Liver (tissue), 9 donors: ENCODE data around the gene REPS1. TPM values are rescaled to one million over a fixed set of nuclear protein-coding genes. Genes with fewer than 3 reads are reported as not detected.

Experiments used
- DNase-seq: peaks from one replicate; pipeline ENCODE4 v3.0.0-alpha.2; 2017; ENCODE audit warnings: low spot score
- H3K27ac ChIP-seq, 2 donors: one replicate each; pipeline ENCODE4 v1.7.0; 2013; ENCODE audit warnings: inconsistent platforms in 2 of 2, low read length in 2 of 2, control low read depth in 1 of 2, low read depth in 1 of 2, mild to moderate bottlenecking in 1 of 2
- H3K27me3 ChIP-seq, 4 donors: one replicate each; pipeline versions ENCODE4 v1.6.1 to v1.7.0; 2013; ENCODE audit warnings: low read length in 3 of 4, inconsistent platforms in 1 of 4, mild to moderate bottlenecking in 1 of 4, moderate library complexity in 1 of 4; ENCODE audit not compliant: control insufficient read depth in 4 of 4, insufficient read depth in 4 of 4
- H3K36me3 ChIP-seq, 4 donors: one replicate each; pipeline versions ENCODE4 v1.6.1 to v1.7.0; 2013; ENCODE audit warnings: low read length in 3 of 4, mild to moderate bottlenecking in 3 of 4, low read depth in 1 of 4, moderate library complexity in 1 of 4; ENCODE audit not compliant: control insufficient read depth in 4 of 4, insufficient read depth in 3 of 4
- H3K4me1 ChIP-seq, 4 donors: one replicate each; pipeline versions ENCODE4 v1.6.1 to v1.7.0; 2013; ENCODE audit warnings: low read length in 3 of 4, mild to moderate bottlenecking in 3 of 4, moderate library complexity in 1 of 4; ENCODE audit not compliant: control insufficient read depth in 4 of 4, insufficient read depth in 4 of 4
- H3K4me3 ChIP-seq, 3 donors: one replicate each; pipeline versions ENCODE4 v1.6.1 to v1.7.0; 2013; ENCODE audit warnings: low read length in 3 of 3, control low read depth in 1 of 3, low read depth in 1 of 3, mild to moderate bottlenecking in 1 of 3
- H3K9ac ChIP-seq, 2 donors: one replicate each; pipeline ENCODE4 v1.7.0; 2013; ENCODE audit warnings: low read length in 2 of 2, mild to moderate bottlenecking in 2 of 2, moderate library complexity in 2 of 2, control low read depth in 1 of 2, low read depth in 1 of 2
- H3K9me3 ChIP-seq, 4 donors: one replicate each; pipeline versions ENCODE4 v1.6.1 to v1.7.0; 2013; ENCODE audit warnings: low read length in 3 of 4; ENCODE audit not compliant: control insufficient read depth in 4 of 4
- EGR1 ChIP-seq, 2 donors: IDR thresholded peaks; 2 replicates each; pipeline ENCODE4 v1.6.1; 2016 to 2018; ENCODE audit warnings: antibody characterized with exemption in 2 of 2, low read depth in 2 of 2
- FOXA1 ChIP-seq: IDR thresholded peaks from 2 replicates; pipeline ENCODE4 v1.6.1; 2016; ENCODE audit warnings: antibody characterized with exemption
- FOXA2 ChIP-seq: IDR thresholded peaks from 2 replicates; pipeline ENCODE4 v1.6.1; 2016; ENCODE audit warnings: antibody characterized with exemption
- GABPA ChIP-seq, 2 donors: IDR thresholded peaks in 1 of 2; conservative IDR thresholded peaks in 1 of 2; 2 replicates each; pipeline ENCODE4 v1.6.1; 2016; ENCODE audit warnings: antibody characterized with exemption in 2 of 2, mild to moderate bottlenecking in 1 of 2, moderate library complexity in 1 of 2
- HNF4A ChIP-seq, 2 donors: conservative IDR thresholded peaks; 2 replicates each; pipeline ENCODE4 v1.6.1; 2016; ENCODE audit warnings: antibody characterized with exemption in 2 of 2, mild to moderate bottlenecking in 2 of 2
- HNF4G ChIP-seq: IDR thresholded peaks from 2 replicates; pipeline ENCODE4 v1.6.1; 2016; ENCODE audit warnings: antibody characterized with exemption
- JUND ChIP-seq, 2 donors: IDR thresholded peaks; 2 replicates each; pipeline ENCODE4 v1.6.1; 2016; ENCODE audit warnings: antibody characterized with exemption in 2 of 2
- NR2F2 ChIP-seq: IDR thresholded peaks from 2 replicates; pipeline ENCODE4 v1.6.1; 2016; ENCODE audit warnings: antibody characterized with exemption
- RAD21 ChIP-seq, 2 donors: IDR thresholded peaks; 2 replicates each; pipeline ENCODE4 v1.6.1; 2016; ENCODE audit warnings: antibody characterized with exemption in 2 of 2, mild to moderate bottlenecking in 2 of 2
- RXRA ChIP-seq, 2 donors: IDR thresholded peaks; 2 replicates each; pipeline ENCODE4 v1.6.1; 2017 to 2018; ENCODE audit warnings: antibody characterized with exemption in 2 of 2, mild to moderate bottlenecking in 1 of 2
- SP1 ChIP-seq: IDR thresholded peaks from 2 replicates; pipeline ENCODE4 v1.6.1; 2018; ENCODE audit warnings: antibody characterized with exemption, mild to moderate bottlenecking
- TAF1 ChIP-seq: conservative IDR thresholded peaks from 2 replicates; pipeline ENCODE4 v1.6.1; 2016; ENCODE audit warnings: antibody characterized with exemption, mild to moderate bottlenecking
- YY1 ChIP-seq: IDR thresholded peaks from 2 replicates; pipeline ENCODE4 v1.6.1; 2016; ENCODE audit warnings: antibody characterized with exemption, mild to moderate bottlenecking
- whole genome bisulfite sequencing: extraction: QIAGEN DNeasy Blood & Tissue Kit; methylation state at CpG from one replicate; pipeline ENCODE4 v1.1.7; 2013; 5-methylcytosine and 5-hydroxymethylcytosine counted together
- polyA plus RNA-seq, 2 donors: library from polyadenylated mRNA; stranded (reverse) in 1 of 2; unstranded in 1 of 2; fragments of 200-250 nt in 1 of 2; fragments of >200 nt in 1 of 2; fragmentation: Nextera tagmentation in 1 of 2; extraction: Ambion mirVana in 1 of 2; gene quantifications; one replicate each; pipeline versions ENCODE4 v1.2.1 to v1.2.3, GENCODE V29; 2013 to 2015
- total RNA-seq, 2 donors: library from RNA; depleted of rRNA; stranded (reverse); fragments of >200 nt; gene quantifications; one replicate each; pipeline ENCODE4 v1.2.3, GENCODE V29; 2014
- TF ChIP-seq, protein P1 (sequence below): IDR thresholded peaks from 2 replicates; pipeline ENCODE4 v1.6.1; 2016; ENCODE audit warnings: antibody characterized with exemption
- TF ChIP-seq, protein P2 (sequence below): IDR thresholded peaks from 2 replicates; pipeline ENCODE4 v1.6.1; 2016; ENCODE audit warnings: antibody characterized with exemption
- TF ChIP-seq, protein P3 (sequence below): IDR thresholded peaks from 2 replicates; pipeline ENCODE4 v1.6.1; 2016; ENCODE audit warnings: antibody characterized with exemption, mild to moderate bottlenecking
- TF ChIP-seq, protein P4 (sequence below): fragments of 150-350 bp; IDR thresholded peaks from 2 replicates; pipeline ENCODE4 v1.5.1; 2017; ENCODE audit warnings: improper control_type of control experiment, low read depth, low read length; ENCODE audit not compliant: missing input control
- TF ChIP-seq, protein P5 (sequence below): IDR thresholded peaks from 2 replicates; pipeline ENCODE4 v1.6.1; 2016; ENCODE audit warnings: antibody characterized with exemption
- donor health status: healthy.
- donor health status: healthy.
- donor health status: healthy.
- donor health status: healthy.
- donor health status: healthy.

Gene REPS1
- total and polyA plus RNA-seq, 4 donors = 12.3 to 46.4 (median 21.1) TPM

DNA sequence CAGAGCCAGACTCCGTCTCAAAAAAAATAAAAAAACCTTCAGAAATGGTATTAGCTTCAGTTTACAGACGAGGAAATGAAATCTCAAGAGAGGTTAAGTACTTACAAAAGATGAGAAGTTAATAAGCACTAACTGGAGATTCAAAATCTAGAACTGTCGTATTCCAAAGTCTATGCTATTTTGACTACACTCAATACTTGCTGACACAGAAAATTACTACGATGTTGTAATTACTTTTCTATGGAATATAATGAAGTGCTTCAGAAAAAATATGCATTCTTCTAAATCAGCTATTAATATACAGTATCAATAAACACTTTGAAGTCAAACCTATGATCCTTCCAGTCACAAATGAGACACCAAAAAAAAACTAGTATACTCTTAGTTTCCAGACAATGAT lies 12.2 kb downstream of the REPS1 start:
- TF ChIP-seq RXRA (IDR thresholded peaks at IDR 0.05) (no peak), GABPA (IDR thresholded peaks at IDR 0.05 in 1 of 2, conservative IDR thresholded peaks at IDR 0.05 in 1 of 2) (no peak), FOXA1 (no peak), HNF4G (no peak)
- TF ChIP-seq, protein P1, sequence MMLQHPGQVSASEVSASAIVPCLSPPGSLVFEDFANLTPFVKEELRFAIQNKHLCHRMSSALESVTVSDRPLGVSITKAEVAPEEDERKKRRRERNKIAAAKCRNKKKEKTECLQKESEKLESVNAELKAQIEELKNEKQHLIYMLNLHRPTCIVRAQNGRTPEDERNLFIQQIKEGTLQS = no peak
- H3K9me3 ChIP-seq = no peaks in the 10 kb centered on the region
- H3K36me3 ChIP-seq = no peaks in the 10 kb centered on the region
- DNase-seq = no peak
- no peak overlapping the region for H3K9ac ChIP-seq
- no peaks in the 10 kb centered on the region for H3K27me3 ChIP-seq
- H3K4me3 ChIP-seq = no peak overlapping the region
- H3K4me1 ChIP-seq = peaks cover 0 to 22% (median 8%) of the 10 kb centered on the region in 4 donors
- 81% methylated on average over 4 of the region's 4 CpGs for WGBS
- no peak overlapping the region for H3K27ac ChIP-seq

DNA sequence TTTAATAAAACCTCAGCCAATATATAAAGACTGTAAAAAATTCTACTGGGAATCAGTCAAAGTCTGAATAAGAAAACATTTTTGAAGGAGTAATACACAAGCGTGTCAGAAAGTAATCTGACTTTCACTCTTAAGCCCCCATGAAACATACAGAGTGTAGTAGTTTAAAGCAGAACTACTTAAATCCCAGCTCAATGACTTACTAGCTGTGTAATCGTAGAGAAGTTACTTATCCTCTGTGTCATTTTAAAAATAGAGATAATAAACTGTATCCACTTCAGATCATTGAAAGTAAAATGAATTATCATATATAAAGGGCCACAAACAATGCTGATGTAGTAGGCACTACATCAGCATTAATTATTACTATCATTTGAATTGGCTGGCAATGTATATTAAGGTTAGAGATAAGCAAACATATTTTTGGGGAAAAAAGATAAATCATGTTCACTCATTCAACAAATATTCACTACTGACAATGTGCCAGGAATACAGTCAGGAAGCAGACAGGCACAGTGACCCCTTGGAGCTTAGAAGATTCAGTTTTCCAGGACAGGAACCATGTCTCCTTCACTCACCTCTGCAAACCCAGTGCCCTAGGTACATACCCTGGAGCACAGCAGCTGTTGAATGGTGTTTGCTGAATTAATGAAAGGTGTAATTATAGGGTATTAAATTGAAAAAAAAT lies 14.4 kb downstream of the REPS1 start:
- peaks cover 0 to 22% (median 10%) of the 10 kb centered on the region in 4 donors for H3K4me1 ChIP-seq
- no peaks in the 10 kb centered on the region for H3K27me3 ChIP-seq
- 43% methylated on average over 2 of the region's 2 CpGs for WGBS
- no peak overlapping the region for H3K9ac ChIP-seq
- H3K36me3 ChIP-seq = no peaks in the 10 kb centered on the region
- no peak overlapping the region for H3K4me3 ChIP-seq
- no peak overlapping the region for H3K27ac ChIP-seq
- no peak for DNase-seq
- H3K9me3 ChIP-seq = no peaks in the 10 kb centered on the region
- no peak for TF ChIP-seq TAF1
- TF ChIP-seq, protein P2, sequence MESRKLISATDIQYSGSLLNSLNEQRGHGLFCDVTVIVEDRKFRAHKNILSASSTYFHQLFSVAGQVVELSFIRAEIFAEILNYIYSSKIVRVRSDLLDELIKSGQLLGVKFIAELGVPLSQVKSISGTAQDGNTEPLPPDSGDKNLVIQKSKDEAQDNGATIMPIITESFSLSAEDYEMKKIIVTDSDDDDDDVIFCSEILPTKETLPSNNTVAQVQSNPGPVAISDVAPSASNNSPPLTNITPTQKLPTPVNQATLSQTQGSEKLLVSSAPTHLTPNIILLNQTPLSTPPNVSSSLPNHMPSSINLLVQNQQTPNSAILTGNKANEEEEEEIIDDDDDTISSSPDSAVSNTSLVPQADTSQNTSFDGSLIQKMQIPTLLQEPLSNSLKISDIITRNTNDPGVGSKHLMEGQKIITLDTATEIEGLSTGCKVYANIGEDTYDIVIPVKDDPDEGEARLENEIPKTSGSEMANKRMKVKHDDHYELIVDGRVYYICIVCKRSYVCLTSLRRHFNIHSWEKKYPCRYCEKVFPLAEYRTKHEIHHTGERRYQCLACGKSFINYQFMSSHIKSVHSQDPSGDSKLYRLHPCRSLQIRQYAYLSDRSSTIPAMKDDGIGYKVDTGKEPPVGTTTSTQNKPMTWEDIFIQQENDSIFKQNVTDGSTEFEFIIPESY = no peak
- TF ChIP-seq HNF4A (conservative IDR thresholded peaks at IDR 0.05) = no peak
- TF ChIP-seq YY1 = no peak
- no peak for TF ChIP-seq RAD21 (IDR thresholded peaks at IDR 0.05)
- TF ChIP-seq GABPA (IDR thresholded peaks at IDR 0.05 in 1 of 2, conservative IDR thresholded peaks at IDR 0.05 in 1 of 2) = no peak
- no peak for TF ChIP-seq NR2F2
- TF ChIP-seq, protein P1 = no peak
- TF ChIP-seq, protein P3, sequence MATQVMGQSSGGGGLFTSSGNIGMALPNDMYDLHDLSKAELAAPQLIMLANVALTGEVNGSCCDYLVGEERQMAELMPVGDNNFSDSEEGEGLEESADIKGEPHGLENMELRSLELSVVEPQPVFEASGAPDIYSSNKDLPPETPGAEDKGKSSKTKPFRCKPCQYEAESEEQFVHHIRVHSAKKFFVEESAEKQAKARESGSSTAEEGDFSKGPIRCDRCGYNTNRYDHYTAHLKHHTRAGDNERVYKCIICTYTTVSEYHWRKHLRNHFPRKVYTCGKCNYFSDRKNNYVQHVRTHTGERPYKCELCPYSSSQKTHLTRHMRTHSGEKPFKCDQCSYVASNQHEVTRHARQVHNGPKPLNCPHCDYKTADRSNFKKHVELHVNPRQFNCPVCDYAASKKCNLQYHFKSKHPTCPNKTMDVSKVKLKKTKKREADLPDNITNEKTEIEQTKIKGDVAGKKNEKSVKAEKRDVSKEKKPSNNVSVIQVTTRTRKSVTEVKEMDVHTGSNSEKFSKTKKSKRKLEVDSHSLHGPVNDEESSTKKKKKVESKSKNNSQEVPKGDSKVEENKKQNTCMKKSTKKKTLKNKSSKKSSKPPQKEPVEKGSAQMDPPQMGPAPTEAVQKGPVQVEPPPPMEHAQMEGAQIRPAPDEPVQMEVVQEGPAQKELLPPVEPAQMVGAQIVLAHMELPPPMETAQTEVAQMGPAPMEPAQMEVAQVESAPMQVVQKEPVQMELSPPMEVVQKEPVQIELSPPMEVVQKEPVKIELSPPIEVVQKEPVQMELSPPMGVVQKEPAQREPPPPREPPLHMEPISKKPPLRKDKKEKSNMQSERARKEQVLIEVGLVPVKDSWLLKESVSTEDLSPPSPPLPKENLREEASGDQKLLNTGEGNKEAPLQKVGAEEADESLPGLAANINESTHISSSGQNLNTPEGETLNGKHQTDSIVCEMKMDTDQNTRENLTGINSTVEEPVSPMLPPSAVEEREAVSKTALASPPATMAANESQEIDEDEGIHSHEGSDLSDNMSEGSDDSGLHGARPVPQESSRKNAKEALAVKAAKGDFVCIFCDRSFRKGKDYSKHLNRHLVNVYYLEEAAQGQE = no peak
- TF ChIP-seq JUND (IDR thresholded peaks at IDR 0.05) = no peak
- no peak for TF ChIP-seq EGR1 (IDR thresholded peaks at IDR 0.05; ENCODE audit: low read depth in 2 of 2)
- TF ChIP-seq FOXA1 = no peak
- no peak for TF ChIP-seq RXRA (IDR thresholded peaks at IDR 0.05)
- no peak for TF ChIP-seq FOXA2
- TF ChIP-seq, protein P4, sequence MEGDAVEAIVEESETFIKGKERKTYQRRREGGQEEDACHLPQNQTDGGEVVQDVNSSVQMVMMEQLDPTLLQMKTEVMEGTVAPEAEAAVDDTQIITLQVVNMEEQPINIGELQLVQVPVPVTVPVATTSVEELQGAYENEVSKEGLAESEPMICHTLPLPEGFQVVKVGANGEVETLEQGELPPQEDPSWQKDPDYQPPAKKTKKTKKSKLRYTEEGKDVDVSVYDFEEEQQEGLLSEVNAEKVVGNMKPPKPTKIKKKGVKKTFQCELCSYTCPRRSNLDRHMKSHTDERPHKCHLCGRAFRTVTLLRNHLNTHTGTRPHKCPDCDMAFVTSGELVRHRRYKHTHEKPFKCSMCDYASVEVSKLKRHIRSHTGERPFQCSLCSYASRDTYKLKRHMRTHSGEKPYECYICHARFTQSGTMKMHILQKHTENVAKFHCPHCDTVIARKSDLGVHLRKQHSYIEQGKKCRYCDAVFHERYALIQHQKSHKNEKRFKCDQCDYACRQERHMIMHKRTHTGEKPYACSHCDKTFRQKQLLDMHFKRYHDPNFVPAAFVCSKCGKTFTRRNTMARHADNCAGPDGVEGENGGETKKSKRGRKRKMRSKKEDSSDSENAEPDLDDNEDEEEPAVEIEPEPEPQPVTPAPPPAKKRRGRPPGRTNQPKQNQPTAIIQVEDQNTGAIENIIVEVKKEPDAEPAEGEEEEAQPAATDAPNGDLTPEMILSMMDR = no peak
- TF ChIP-seq SP1 = no peak
- TF ChIP-seq, protein P5, sequence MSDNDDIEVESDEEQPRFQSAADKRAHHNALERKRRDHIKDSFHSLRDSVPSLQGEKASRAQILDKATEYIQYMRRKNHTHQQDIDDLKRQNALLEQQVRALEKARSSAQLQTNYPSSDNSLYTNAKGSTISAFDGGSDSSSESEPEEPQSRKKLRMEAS = no peak
